GM18873 (cell line): ENCODE data around the gene BBLN.
A peak's percentile ranks its signal among the peaks of the same experiment; 100 is the strongest.
"Not testable (repeated sequence)": the region's sequence is repeated elsewhere in the genome, so short reads cannot be mapped to it uniquely, and the experiment has no call there.

ENCODE experiments used
- ATAC-seq: cut with Tn5 transposase; IDR thresholded peaks from one replicate; pipeline ENCODE4 v1.9.1; 2021; ENCODE audit warnings: mild to moderate bottlenecking, moderate library complexity, moderate number of reproducible peaks; ENCODE audit not compliant: unreplicated experiment, low FRiP score

The BBLN gene

GRCh38 chr9:128159784-128160602 lies at the start of gene BBLN:
TSS of gene BBLN (plus strand) at chr9:128160265. CDS start at chr9:128160408, 143 bp downstream.
- ATAC-seq, result peak; percentile 54

- not testable (repeated sequence) for ATAC-seq
Observed at GRCh38 chr9:128111726-128112125, 48.3 kb upstream of the BBLN start.

- ATAC-seq, result no peak
Observed at GRCh38 chr9:128113526-128114325, 46.3 kb upstream of the BBLN start.

- no peak for ATAC-seq
Observed at GRCh38 chr9:128114326-128115186, 45.5 kb upstream of the BBLN start.

- no peak for ATAC-seq
Observed at GRCh38 chr9:128115187-128116103, 44.6 kb upstream of the BBLN start.

- no peak for ATAC-seq
Observed at GRCh38 chr9:128116104-128117083, 43.7 kb upstream of the BBLN start.

GRCh38 chr9:128117613-128118471 lies 42.2 kb upstream of the BBLN start:
- ATAC-seq, result no peak

GRCh38 chr9:128118472-128118857 lies 41.6 kb upstream of the BBLN start:
- no peak for ATAC-seq

- ATAC-seq, result no peak
Observed at GRCh38 chr9:128118971-128119665, 40.9 kb upstream of the BBLN start.

GRCh38 chr9:128120061-128120740 lies 39.9 kb upstream of the BBLN start:
- ATAC-seq, result no peak

GRCh38 chr9:128120741-128121465 lies 39.2 kb upstream of the BBLN start:
- no peak for ATAC-seq

- no peak for ATAC-seq
Observed at GRCh38 chr9:128121466-128121810, 38.6 kb upstream of the BBLN start.

- ATAC-seq, result no peak
Observed at GRCh38 chr9:128121924-128122808, 37.9 kb upstream of the BBLN start.

GRCh38 chr9:128122809-128123175 lies 37.3 kb upstream of the BBLN start:
- no peak for ATAC-seq
